DOHH2 (cell line): ENCODE results near the gene SLC29A1.
A peak's percentile ranks its signal among the peaks of the same experiment; 100 is the strongest.

ENCODE experiments used
- H3F3A ChIP-seq: fragments of 200-600 bp; sonication (generic), shearing (Covaris generic); 2 replicates; pipeline ENCODE4 v1.6.0; 2016; ENCODE audit warnings: antibody characterized with exemption, mild to moderate bottlenecking; ENCODE audit not compliant: control insufficient read depth, insufficient read depth
- H3K27ac ChIP-seq: fragments of 200-600 bp; sonication (generic); 2 replicates; pipeline ENCODE4 v1.5.1; 2014; ENCODE audit warnings: low read depth, mild to moderate bottlenecking, low read length, moderate library complexity
- H3K27me3 ChIP-seq: fragments of 200-600 bp; sonication (generic); 2 replicates; pipeline ENCODE4 v1.6.1; 2014; ENCODE audit warnings: mild to moderate bottlenecking, low read length, mixed read lengths; ENCODE audit not compliant: control insufficient read depth
- H3K36me3 ChIP-seq: fragments of 200-600 bp; sonication (generic); 2 replicates; pipeline ENCODE4 v1.6.1; 2014; ENCODE audit warnings: mild to moderate bottlenecking, low read length, moderate library complexity, mixed read lengths; ENCODE audit not compliant: control insufficient read depth
- H3K4me1 ChIP-seq: fragments of 200-600 bp; sonication (generic); 2 replicates; pipeline ENCODE4 v1.6.1; 2014; ENCODE audit warnings: mild to moderate bottlenecking, low read length, mixed read lengths; ENCODE audit not compliant: control insufficient read depth
- H3K4me2 ChIP-seq: fragments of 200-600 bp; sonication (generic); 2 replicates; pipeline ENCODE4 v1.6.0; 2014; ENCODE audit warnings: mild to moderate bottlenecking, low read length, moderate library complexity
- H3K4me3 ChIP-seq: fragments of 200-600 bp; sonication (generic); 2 replicates; pipeline ENCODE4 v1.5.1; 2014; ENCODE audit warnings: mild to moderate bottlenecking, low read length, mixed read lengths
- H3K79me2 ChIP-seq: fragments of 200-600 bp; sonication (generic); 2 replicates; pipeline ENCODE4 v1.6.1; 2014; ENCODE audit warnings: mild to moderate bottlenecking, low read length, mixed read lengths; ENCODE audit not compliant: control insufficient read depth
- H3K9me2 ChIP-seq: fragments of 200-600 bp; sonication (generic); replicated peaks from 2 replicates; pipeline ENCODE4 v1.6.1; 2014; ENCODE audit warnings: mild to moderate bottlenecking, low read length, mixed read lengths; ENCODE audit not compliant: control insufficient read depth
- H3K9me3 ChIP-seq: fragments of 200-600 bp; sonication (generic); 2 replicates; pipeline ENCODE4 v1.6.1; 2014; ENCODE audit warnings: antibody characterized with exemption, low read length, mixed read lengths; ENCODE audit not compliant: control insufficient read depth, insufficient read depth
- H4K20me1 ChIP-seq: fragments of 200-600 bp; sonication (generic); 2 replicates; pipeline ENCODE4 v1.6.0; 2014; ENCODE audit warnings: low read depth, mild to moderate bottlenecking, antibody characterized with exemption, low read length, moderate library complexity; ENCODE audit not compliant: control insufficient read depth, insufficient read depth
- EZH2phosphoT487 ChIP-seq: fragments of 200-600 bp; sonication (generic); IDR thresholded peaks from 2 replicates; pipeline ENCODE4 v1.6.1; 2017; ENCODE audit warnings: borderline replicate concordance, mild to moderate bottlenecking, antibody characterized with exemption, low read length, moderate library complexity, mixed read lengths
- TF ChIP-seq, protein P1 (sequence below): fragments of 200-600 bp; sonication (generic); IDR thresholded peaks from one replicate; pipeline ENCODE4 v1.5.1; 2014; ENCODE audit warnings: antibody characterized with exemption, mild to moderate bottlenecking, low read depth, low read length; ENCODE audit not compliant: poor library complexity, severe bottlenecking

Gene SLC29A1

DNA sequence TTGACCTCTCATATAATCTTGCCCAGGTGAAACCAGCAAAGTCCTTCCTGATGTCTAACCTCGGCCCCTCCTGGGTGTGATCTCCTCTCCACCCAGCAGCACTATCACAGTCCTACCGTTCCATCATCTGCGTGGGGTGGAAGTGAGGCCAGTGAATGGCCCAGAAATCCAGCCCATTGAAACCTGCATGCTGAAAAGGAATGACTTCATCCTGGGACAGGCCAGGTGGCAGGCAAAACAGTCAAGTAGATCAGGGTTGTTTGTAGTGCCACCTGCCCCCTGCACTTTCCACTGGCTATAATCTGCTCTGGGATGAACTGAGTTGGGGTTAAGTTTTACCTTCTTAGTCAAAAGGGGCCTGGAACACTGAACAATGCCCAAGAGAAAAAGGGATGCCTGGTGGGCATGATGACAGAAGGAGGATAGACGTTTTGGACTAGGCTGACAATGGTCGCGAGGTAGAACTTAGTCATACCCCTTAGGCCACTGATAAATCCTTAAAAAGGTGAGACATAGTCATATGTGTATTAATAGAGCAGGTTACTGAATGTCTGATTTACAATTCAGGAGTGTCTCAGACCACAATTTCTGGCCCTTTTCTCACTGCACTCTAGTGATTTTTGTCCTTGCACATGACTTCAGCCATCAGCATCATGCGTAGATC is 15.4 kb downstream of the SLC29A1 start:
- Histone ChIP-seq H3K9me2 (no peaks in the 10 kb centered on the region), H3K27ac (no peak overlapping the region), H3K79me2 (no peaks in the 10 kb centered on the region), H4K20me1 (no peaks in the 10 kb centered on the region), H3K9me3 (no peaks in the 10 kb centered on the region), H3K4me1 (peaks cover 13% of the 10 kb centered on the region), H3K27me3 (no peaks in the 10 kb centered on the region), H3K4me3 (no peak overlapping the region), H3K36me3 (peaks cover 24% of the 10 kb centered on the region), H3K4me2 (no peak overlapping the region), H3F3A (peaks cover 17% of the 10 kb centered on the region)
- TF ChIP-seq, protein P1, sequence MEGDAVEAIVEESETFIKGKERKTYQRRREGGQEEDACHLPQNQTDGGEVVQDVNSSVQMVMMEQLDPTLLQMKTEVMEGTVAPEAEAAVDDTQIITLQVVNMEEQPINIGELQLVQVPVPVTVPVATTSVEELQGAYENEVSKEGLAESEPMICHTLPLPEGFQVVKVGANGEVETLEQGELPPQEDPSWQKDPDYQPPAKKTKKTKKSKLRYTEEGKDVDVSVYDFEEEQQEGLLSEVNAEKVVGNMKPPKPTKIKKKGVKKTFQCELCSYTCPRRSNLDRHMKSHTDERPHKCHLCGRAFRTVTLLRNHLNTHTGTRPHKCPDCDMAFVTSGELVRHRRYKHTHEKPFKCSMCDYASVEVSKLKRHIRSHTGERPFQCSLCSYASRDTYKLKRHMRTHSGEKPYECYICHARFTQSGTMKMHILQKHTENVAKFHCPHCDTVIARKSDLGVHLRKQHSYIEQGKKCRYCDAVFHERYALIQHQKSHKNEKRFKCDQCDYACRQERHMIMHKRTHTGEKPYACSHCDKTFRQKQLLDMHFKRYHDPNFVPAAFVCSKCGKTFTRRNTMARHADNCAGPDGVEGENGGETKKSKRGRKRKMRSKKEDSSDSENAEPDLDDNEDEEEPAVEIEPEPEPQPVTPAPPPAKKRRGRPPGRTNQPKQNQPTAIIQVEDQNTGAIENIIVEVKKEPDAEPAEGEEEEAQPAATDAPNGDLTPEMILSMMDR: no peak
- TF ChIP-seq EZH2phosphoT487: no peak

DNA sequence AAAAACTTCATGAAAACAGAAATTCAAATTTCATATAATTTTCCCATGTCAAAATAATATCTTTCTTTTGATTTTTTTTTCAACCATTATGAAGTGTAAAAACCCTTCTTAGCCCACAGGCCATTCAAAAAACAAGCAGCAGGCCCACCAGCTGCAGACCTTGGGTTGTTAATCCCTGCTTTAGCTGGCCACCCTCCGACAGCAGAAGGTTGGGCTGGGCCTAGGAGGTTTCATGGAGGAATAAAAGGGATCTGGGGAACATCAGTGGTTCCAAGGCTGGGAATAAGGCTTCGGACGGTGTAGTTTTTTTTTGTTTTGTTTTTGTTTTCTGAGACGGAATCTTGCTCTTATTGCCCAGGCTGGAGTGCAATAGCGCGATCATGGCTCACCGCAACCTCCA is 19.9 kb downstream of the SLC29A1 start:
- Histone ChIP-seq H3K27ac (no peak overlapping the region), H4K20me1 (peaks cover 9% of the 10 kb centered on the region), H3K79me2 (peaks cover 20% of the 10 kb centered on the region), H3K9me3 (no peaks in the 10 kb centered on the region), H3K36me3 (peaks cover 14% of the 10 kb centered on the region), H3K4me1 (peaks cover 10% of the 10 kb centered on the region), H3K4me3 (no peak overlapping the region), H3K9me2 (no peaks in the 10 kb centered on the region), H3K27me3 (no peaks in the 10 kb centered on the region), H3K4me2 (no peak overlapping the region), H3F3A (peaks cover 16% of the 10 kb centered on the region)
- no peak for TF ChIP-seq EZH2phosphoT487
- TF ChIP-seq, protein P1: no peak

DNA sequence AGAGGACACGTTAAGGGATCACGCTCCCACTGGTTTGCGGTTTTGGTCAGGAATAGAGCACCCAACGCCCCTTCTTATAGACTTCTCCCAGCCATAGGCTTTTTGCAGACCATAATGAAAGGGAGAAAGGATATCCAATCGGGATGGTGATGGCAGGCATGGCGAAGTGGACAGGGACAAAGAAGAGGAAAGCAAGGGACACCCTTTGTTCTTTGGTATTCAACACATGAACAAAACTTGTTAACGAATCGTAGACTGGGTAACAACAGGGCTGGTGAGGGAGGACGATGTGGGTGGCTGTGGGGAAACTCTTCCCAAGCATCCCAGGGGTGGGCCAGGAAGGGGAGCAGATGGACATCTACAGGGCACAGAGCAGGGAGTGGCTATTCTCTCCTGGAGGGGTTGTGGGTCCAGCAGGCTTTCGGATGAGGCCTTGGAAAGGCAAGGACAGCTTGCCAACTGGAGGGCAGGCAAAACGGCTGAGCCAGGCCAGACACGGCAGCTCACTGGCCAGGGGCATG is 22.1 kb downstream of the SLC29A1 start:
- no peaks in the 10 kb centered on the region for H3K9me2 ChIP-seq
- H3K4me1 ChIP-seq: peaks cover 31% of the 10 kb centered on the region
- H3K4me3 ChIP-seq: peak overlapping the region; percentile 83
- H4K20me1 ChIP-seq: peaks cover 30% of the 10 kb centered on the region
- H3K79me2 ChIP-seq: peaks cover 41% of the 10 kb centered on the region
- H3K36me3 ChIP-seq: peaks cover 35% of the 10 kb centered on the region
- H3K4me2 ChIP-seq: peak overlapping the region; percentile 80
- H3K9me3 ChIP-seq: no peaks in the 10 kb centered on the region
- H3F3A ChIP-seq: peaks cover 37% of the 10 kb centered on the region
- no peak overlapping the region for H3K27ac ChIP-seq
- TF ChIP-seq, protein P1: no peak
- TF ChIP-seq EZH2phosphoT487: no peak
- no peaks in the 10 kb centered on the region for H3K27me3 ChIP-seq
